GM23248 (cell line): ENCODE results near the gene PHETA2.

Experiments used
- EZH2 ChIP-seq: fragments of 200-600 bp; sonication (generic); IDR thresholded peaks from 2 replicates; pipeline ENCODE4 v1.6.1; 2018; ENCODE audit warnings: antibody characterized with exemption, mild to moderate bottlenecking; ENCODE audit not compliant: insufficient read depth, poor library complexity, severe bottlenecking
- EZH2phosphoT487 ChIP-seq: fragments of 200-600 bp; sonication (generic); IDR thresholded peaks from 2 replicates; pipeline ENCODE4 v1.6.1; 2018; ENCODE audit warnings: antibody characterized with exemption, moderate library complexity, mild to moderate bottlenecking, low read depth; ENCODE audit not compliant: insufficient read depth

DNA sequence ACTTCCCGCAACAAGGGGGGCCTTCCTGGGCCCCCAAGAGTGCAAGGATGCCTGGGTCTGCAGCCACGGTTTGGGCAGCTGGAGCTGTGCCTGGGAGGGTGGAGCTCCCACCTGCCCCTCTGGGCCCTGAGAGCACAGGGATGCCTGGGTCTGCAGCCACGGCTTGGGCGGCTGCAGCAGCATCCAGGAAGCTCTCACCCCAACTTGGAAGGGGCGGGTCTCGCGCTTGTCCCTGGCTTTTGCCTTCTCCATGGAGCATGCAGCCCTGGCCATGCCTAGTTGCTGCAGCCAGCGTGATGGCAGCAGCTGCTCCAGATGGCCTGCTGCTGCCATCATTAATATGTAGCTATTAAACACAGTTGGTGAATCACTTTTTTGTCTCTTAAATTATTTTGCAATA lies 38.8 kb upstream of the PHETA2 start:
- TF ChIP-seq EZH2: no peak
- no peak for TF ChIP-seq EZH2phosphoT487
